ENCODE data around the gene HIVEP3. TPM values are rescaled to one million over a fixed set of nuclear protein-coding genes. Genes with fewer than 3 reads are reported as not detected.

The HIVEP3 gene
- total and polyA plus RNA-seq, 11 donors, result 3.2 to 11.9 (median 5.0) TPM

GRCh38 chr1:41739061-41739955, 179.4 kb downstream of the HIVEP3 start:
- peak; percentile 79 to 91 (median 80) for DNase-seq
- intact Hi-C loops (cut with DNase I), result no loop called here
- H3K27ac ChIP-seq, result peak overlapping the region in 4 of 12 donors; percentile 32 to 90 (median 47)
- H3K4me1 ChIP-seq, result peaks cover 0 to 82% (median 16%) of the 10 kb centered on the region in 12 donors
- H3K4me3 ChIP-seq, result peak overlapping the region in 5 of 12 donors; percentile 9 to 24 (median 17)
- no peaks in the 10 kb centered on the region for H3K27me3 ChIP-seq
- WGBS, 4 donors, result 55 to 59% (median 56%) methylated on average over 20 to 21 of the region's 21 CpGs
- H3K9me3 ChIP-seq, result no peaks in the 10 kb centered on the region
- ATAC-seq, result peak; percentile 43 to 80 (median 67)
- no peaks in the 10 kb centered on the region for H3K36me3 ChIP-seq
- no peak for TF ChIP-seq POLR2A (IDR thresholded peaks at IDR 0.05)
- TF ChIP-seq, protein P1, sequence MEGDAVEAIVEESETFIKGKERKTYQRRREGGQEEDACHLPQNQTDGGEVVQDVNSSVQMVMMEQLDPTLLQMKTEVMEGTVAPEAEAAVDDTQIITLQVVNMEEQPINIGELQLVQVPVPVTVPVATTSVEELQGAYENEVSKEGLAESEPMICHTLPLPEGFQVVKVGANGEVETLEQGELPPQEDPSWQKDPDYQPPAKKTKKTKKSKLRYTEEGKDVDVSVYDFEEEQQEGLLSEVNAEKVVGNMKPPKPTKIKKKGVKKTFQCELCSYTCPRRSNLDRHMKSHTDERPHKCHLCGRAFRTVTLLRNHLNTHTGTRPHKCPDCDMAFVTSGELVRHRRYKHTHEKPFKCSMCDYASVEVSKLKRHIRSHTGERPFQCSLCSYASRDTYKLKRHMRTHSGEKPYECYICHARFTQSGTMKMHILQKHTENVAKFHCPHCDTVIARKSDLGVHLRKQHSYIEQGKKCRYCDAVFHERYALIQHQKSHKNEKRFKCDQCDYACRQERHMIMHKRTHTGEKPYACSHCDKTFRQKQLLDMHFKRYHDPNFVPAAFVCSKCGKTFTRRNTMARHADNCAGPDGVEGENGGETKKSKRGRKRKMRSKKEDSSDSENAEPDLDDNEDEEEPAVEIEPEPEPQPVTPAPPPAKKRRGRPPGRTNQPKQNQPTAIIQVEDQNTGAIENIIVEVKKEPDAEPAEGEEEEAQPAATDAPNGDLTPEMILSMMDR (IDR thresholded peaks at IDR 0.05), result no peak

GRCh38 chr1:41738475-41738874, 180.2 kb downstream of the HIVEP3 start:
- intact Hi-C loops (cut with DNase I), result no loop called here
- H3K4me1 ChIP-seq, result peaks cover 0 to 89% (median 16%) of the 10 kb centered on the region in 12 donors
- ATAC-seq, result no peak
- 92 to 96% (median 93%) methylated on average over 2 of the region's 2 CpGs for WGBS, 4 donors
- H3K4me3 ChIP-seq, result peak overlapping the region in 2 of 12 donors; percentile 17 to 23
- DNase-seq, result no peak
- no peak for TF ChIP-seq POLR2A (IDR thresholded peaks at IDR 0.05)
- TF ChIP-seq, protein P1 (IDR thresholded peaks at IDR 0.05), result no peak
- H3K36me3 ChIP-seq, result no peaks in the 10 kb centered on the region
- no peaks in the 10 kb centered on the region for H3K27me3 ChIP-seq
- H3K9me3 ChIP-seq, result no peaks in the 10 kb centered on the region
- peak overlapping the region in 2 of 12 donors; percentile 31 to 90 for H3K27ac ChIP-seq

GRCh38 chr1:41738006-41738405, 180.7 kb downstream of the HIVEP3 start:
- no peak for TF ChIP-seq POLR2A (IDR thresholded peaks at IDR 0.05)
- TF ChIP-seq, protein P1 (IDR thresholded peaks at IDR 0.05), result no peak
- DNase-seq (peak in 1 of 5 donors; percentile 44), ATAC-seq (no peak)
- Histone ChIP-seq H3K27ac (peak overlapping the region in 1 of 12 donors; percentile 90), H3K4me1 (peaks cover 0 to 92% (median 18%) of the 10 kb centered on the region in 12 donors), H3K4me3 (peak overlapping the region in 1 of 12 donors; percentile 23), H3K9me3 (no peaks in the 10 kb centered on the region), H3K27me3 (no peaks in the 10 kb centered on the region), H3K36me3 (no peaks in the 10 kb centered on the region)
- intact Hi-C loops (cut with DNase I), result no loop called here
- WGBS, 4 donors, result 89 to 91% (median 91%) methylated on average over 9 of the region's 9 CpGs

GRCh38 chr1:41735631-41736260, 183.0 kb downstream of the HIVEP3 start:
- 58 to 69% (median 65%) methylated on average over 13 of the region's 13 CpGs for WGBS, 4 donors
- intact Hi-C loops (cut with DNase I), result no loop called here
- Histone ChIP-seq H3K27me3 (no peaks in the 10 kb centered on the region), H3K27ac (peak overlapping the region in 1 of 12 donors; percentile 24), H3K36me3 (no peaks in the 10 kb centered on the region), H3K4me1 (peaks cover 0 to 82% (median 18%) of the 10 kb centered on the region in 12 donors), H3K4me3 (no peak overlapping the region), H3K9me3 (no peaks in the 10 kb centered on the region)
- DNase-seq (peak in 3 of 5 donors; percentile 45 to 69 (median 61)), ATAC-seq (peak in 3 of 4 donors; percentile 55 to 71 (median 64))
- no peak for TF ChIP-seq POLR2A (IDR thresholded peaks at IDR 0.05)
- TF ChIP-seq, protein P1 (IDR thresholded peaks at IDR 0.05), result no peak

Data from heart left ventricle (tissue), 16 donors.